IPS-18a (cell line): Measurements from ENCODE around the gene TARDBP.
"Not testable (repeated sequence)": the region's sequence is repeated elsewhere in the genome, so short reads cannot be mapped to it uniquely, and the experiment has no call there.

Experiments
- H3K27ac ChIP-seq: one replicate; pipeline ENCODE4 v1.5.1; 2013; ENCODE audit warnings: low read length
- H3K27me3 ChIP-seq: one replicate; pipeline ENCODE4 v1.6.1; 2013; ENCODE audit warnings: mild to moderate bottlenecking, low read length; ENCODE audit not compliant: control insufficient read depth, insufficient read depth
- H3K36me3 ChIP-seq: one replicate; pipeline ENCODE4 v1.6.1; 2013; ENCODE audit warnings: low read depth, low read length; ENCODE audit not compliant: control insufficient read depth
- H3K4me1 ChIP-seq: one replicate; pipeline ENCODE4 v1.6.1; 2013; ENCODE audit warnings: low read depth, low read length; ENCODE audit not compliant: control insufficient read depth
- H3K4me3 ChIP-seq: one replicate; pipeline ENCODE4 v1.5.1; 2013; ENCODE audit warnings: low read length
- H3K9ac ChIP-seq: one replicate; pipeline ENCODE4 v1.6.1; 2013; ENCODE audit warnings: mild to moderate bottlenecking, low read length, moderate library complexity
- H3K9me3 ChIP-seq: one replicate; pipeline ENCODE4 v1.6.1; 2013; ENCODE audit warnings: low read depth, low read length; ENCODE audit not compliant: control insufficient read depth

TARDBP gene

DNA sequence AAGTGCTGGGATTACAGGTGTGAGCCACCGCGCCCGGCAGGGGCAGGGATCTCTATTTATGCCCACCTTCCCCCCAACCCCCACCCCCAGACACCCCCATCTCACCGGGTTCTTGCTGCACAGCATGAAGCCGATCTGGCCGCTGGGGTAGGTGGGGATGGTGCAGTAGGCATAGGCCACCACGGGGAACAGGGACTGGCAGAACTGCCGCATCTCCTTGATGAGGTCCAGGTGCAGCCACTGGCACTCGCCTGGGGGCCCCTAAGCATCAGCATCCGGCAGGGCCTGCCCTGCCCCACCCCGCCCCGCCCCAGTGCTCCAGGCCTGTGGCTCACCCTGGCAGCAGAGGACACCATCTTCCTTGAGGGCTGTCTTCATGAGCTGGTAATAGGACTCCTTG is 43.2 kb downstream of the TARDBP start:
- H3K9ac ChIP-seq, result no peak overlapping the region
- peaks cover 4% of the 10 kb centered on the region for H3K4me1 ChIP-seq
- H3K27me3 ChIP-seq, result no peaks in the 10 kb centered on the region
- H3K27ac ChIP-seq, result no peak overlapping the region
- no peaks in the 10 kb centered on the region for H3K9me3 ChIP-seq
- peaks cover 21% of the 10 kb centered on the region for H3K36me3 ChIP-seq
- no peak overlapping the region for H3K4me3 ChIP-seq

DNA sequence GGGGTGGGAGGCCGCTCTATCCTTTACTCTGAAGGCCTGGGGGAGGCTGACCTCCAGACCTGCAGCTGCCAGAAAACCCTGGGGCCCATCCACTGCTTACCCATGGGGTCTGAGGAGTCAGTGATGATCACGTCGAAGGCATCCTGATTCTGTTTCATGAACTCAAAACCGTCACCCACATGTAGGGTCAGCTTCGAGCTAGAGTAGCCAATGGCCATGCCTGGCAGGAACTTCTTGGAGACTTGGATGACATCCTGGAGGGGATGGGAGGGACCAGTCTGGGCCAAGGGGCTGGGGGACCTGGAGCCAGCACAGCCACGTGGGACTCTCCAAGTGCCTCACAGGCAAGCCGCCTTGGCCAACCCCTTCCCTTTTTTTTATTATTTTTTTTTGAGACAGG is 44.0 kb downstream of the TARDBP start:
- Histone ChIP-seq H3K4me1 (peaks cover 4% of the 10 kb centered on the region), H3K9me3 (no peaks in the 10 kb centered on the region), H3K27ac (no peak overlapping the region), H3K27me3 (no peaks in the 10 kb centered on the region), H3K4me3 (no peak overlapping the region), H3K9ac (no peak overlapping the region), H3K36me3 (peaks cover 21% of the 10 kb centered on the region)

DNA sequence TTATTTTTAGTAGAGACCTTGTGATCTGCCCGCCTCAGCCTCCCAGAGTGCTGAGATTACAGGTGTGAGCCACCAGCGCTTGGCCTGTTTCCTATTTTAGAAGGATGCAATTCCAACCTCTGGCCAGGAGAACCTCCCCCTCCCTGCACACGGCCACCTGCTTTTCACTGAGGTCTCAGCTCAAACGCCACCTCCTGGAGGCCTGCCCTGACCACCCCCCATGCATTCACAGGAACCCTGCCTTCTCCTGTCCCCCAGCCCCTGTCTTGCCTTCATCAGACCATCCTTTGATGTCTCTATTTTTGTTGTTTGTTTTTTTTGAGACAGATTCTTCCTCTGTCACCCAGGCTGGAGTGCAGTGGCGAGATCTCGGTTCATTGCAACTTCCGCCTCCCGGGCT is 45.0 kb downstream of the TARDBP start:
- no peak overlapping the region for H3K9ac ChIP-seq
- H3K36me3 ChIP-seq, result peaks cover 21% of the 10 kb centered on the region
- H3K27ac ChIP-seq, result no peak overlapping the region
- H3K4me1 ChIP-seq, result no peaks in the 10 kb centered on the region
- no peak overlapping the region for H3K4me3 ChIP-seq
- H3K9me3 ChIP-seq, result no peaks in the 10 kb centered on the region
- H3K27me3 ChIP-seq, result no peaks in the 10 kb centered on the region

- H3K4me1 ChIP-seq, result no peaks in the 10 kb centered on the region
- no peak overlapping the region for H3K9ac ChIP-seq
- H3K9me3 ChIP-seq, result no peaks in the 10 kb centered on the region
- H3K27me3 ChIP-seq, result no peaks in the 10 kb centered on the region
- H3K4me3 ChIP-seq, result no peak overlapping the region
- no peak overlapping the region for H3K27ac ChIP-seq
- peaks cover 22% of the 10 kb centered on the region for H3K36me3 ChIP-seq
Measured at GRCh38 chr1:11058026-11058425, 45.6 kb downstream of the TARDBP start.

- peak overlapping the region; percentile 84 for H3K4me3 ChIP-seq
- no peaks in the 10 kb centered on the region for H3K9me3 ChIP-seq
- H3K4me1 ChIP-seq, result no peaks in the 10 kb centered on the region
- no peak overlapping the region for H3K27ac ChIP-seq
- no peaks in the 10 kb centered on the region for H3K27me3 ChIP-seq
- peaks cover 26% of the 10 kb centered on the region for H3K36me3 ChIP-seq
- H3K9ac ChIP-seq, result peak overlapping the region; percentile 73
Measured at GRCh38 chr1:11058595-11059154, 46.2 kb downstream of the TARDBP start.

DNA sequence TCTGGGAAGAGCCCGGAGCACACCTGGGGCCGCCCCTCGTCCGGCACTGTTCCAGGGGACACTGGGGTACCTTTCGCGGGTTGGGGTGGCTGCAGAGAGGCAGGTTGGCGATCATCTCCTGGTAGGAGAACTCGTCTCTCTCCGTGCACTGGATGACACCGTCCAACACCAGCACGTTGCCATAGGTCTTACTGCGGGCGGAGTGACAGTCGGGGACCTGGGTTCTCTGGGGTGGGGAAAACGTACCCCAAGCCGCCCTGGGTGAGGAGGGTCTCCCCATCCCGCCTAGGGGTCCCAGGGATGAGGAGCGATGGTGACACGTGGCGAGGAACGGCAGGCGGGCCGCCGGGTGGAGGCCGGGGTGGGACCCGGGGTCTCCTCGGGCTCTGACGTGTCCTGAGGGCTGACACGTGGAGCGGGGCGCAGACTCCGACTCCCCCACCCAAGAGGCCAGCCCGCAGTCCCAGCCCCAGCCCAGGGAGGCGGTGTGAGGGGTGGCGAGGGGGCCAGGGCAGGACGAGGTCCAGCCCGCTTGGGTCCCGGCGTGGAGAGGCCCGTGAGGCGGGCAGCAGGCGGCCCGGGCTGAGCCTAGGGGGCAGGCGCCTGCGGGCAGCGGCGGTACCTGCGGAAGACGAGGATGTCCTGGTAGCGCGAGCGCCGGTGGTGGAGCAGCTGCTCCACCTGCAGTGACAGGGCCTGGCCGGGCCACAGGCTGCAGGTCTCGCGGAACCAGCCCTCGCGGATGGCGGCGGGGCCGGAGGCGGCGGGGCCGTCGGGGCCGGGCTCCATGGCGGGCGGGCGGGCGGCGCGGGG is 46.9 kb downstream of the TARDBP start:
- Histone ChIP-seq H3K9me3 (no peaks in the 10 kb centered on the region), H3K9ac (peak overlapping the region; percentile 73)

DNA sequence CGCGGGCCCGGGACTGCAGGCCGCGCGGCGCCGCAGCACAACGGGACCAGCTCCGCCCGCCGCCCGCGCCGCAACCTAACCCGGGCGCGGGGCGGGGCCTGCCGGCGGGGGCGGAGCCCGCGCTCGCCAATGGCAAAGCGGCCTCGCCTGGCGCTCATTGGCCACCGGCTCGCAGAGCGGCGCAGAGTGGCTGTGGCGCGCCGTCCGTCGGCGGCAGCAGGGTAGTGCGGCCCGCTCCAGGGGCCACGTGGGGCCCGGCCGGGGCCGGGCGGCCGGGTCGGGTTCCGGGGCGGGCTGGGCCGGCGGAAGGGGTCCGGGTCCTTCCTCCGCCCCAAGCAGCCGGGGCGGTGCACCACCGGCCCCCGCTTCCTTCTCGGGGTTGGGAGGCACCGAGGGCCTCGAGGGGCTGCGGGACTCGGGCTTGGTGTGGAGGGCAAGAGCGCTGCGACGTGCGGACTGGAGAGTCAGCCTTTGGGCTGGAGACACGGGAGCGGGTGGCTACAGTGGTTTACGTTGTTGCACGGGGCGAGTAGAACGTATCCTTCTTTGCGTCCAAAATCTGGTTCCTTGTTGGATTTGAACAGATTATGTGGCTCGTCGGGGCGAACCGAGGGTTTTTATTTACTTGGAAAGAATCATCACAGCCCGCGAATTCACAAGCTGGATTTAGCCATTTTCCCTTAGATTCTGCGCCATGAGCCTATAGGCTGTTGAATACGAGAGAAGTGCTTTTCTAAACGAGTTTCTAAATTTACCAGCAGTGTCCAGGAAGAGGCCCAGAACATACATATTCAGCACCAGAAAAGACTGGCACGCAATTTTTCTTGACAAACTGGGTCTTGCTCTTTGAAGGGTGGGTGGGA is 47.7 kb downstream of the TARDBP start, which contains the start of gene SRM:
Gene SRM, minus strand, starts transcription at position 51 of the 863 bp plus-strand sequence. CDS start 75 bp downstream, outside the sequence.
- H3K9me3 ChIP-seq, result no peaks in the 10 kb centered on the region
- no peaks in the 10 kb centered on the region for H3K4me1 ChIP-seq
- H3K9ac ChIP-seq, result peak within 1 kb of the TSS; percentile 92
- H3K27ac ChIP-seq, result peak within 1 kb of the TSS; percentile 68
- no peaks in the 10 kb centered on the region for H3K27me3 ChIP-seq
- peaks cover 26% of the 10 kb centered on the region for H3K36me3 ChIP-seq
- peak within 1 kb of the TSS; percentile 92 for H3K4me3 ChIP-seq

More for the DNA sequence above, 46.9 kb downstream of the TARDBP start:
- Histone ChIP-seq H3K4me3 (peak overlapping the region; percentile 84), H3K27ac (no peak overlapping the region), H3K4me1 (no peaks in the 10 kb centered on the region), H3K36me3 (peaks cover 23% of the 10 kb centered on the region), H3K27me3 (no peaks in the 10 kb centered on the region)

DNA sequence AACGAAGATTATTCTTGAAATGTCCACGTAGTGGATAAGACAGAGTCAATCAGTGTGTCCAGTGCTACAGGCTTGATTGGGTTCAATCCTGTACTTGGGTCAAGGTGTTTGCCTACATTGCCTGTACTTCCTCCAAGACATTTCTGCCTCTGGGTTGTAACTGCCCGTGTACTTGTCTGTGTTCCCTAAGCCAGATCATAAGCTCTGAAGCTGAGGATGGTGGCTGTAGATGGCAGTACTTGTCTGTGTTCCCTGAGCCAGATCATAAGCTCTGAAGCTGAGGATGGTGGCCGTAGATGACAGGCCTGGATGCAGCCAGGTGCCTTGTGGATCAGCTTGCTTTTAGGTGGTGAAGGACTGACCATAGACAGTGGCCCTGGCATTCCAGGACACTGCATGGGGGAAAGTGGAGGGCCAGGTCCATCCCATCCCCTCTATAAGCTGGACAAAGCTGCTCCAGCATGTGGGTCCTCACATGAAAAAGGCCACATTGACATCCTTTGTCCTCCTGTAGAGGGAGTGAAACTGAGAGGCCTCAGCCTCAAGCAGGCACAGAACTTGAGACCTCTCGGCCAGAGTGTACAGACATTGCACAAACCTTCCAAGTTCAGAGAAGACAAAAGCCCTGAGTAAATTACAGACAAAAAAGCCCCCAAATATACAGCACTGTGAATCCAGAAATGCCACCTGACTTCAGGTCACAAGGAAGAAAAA is 49.4 kb downstream of the TARDBP start:
- Histone ChIP-seq H3K4me3 (no peak overlapping the region), H3K27me3 (no peaks in the 10 kb centered on the region), H3K36me3 (peaks cover 32% of the 10 kb centered on the region), H3K4me1 (no peaks in the 10 kb centered on the region), H3K9ac (no peak overlapping the region), H3K9me3 (no peaks in the 10 kb centered on the region), H3K27ac (no peak overlapping the region)

- Histone ChIP-seq H3K9ac (no peak overlapping the region), H3K4me1 (no peaks in the 10 kb centered on the region), H3K9me3 (no peaks in the 10 kb centered on the region), H3K36me3 (peaks cover 36% of the 10 kb centered on the region), H3K27ac (no peak overlapping the region), H3K27me3 (no peaks in the 10 kb centered on the region), H3K4me3 (no peak overlapping the region)
Measured at GRCh38 chr1:11062965-11063401, 50.5 kb downstream of the TARDBP start.

- not testable (repeated sequence) for H3K27me3 ChIP-seq, H3K9ac ChIP-seq, H3K4me1 ChIP-seq, H3K4me3 ChIP-seq, H3K27ac ChIP-seq, H3K9me3 ChIP-seq
- H3K36me3 ChIP-seq, result peaks cover 43% of the 10 kb centered on the region
Measured at GRCh38 chr1:11063937-11064537, 51.6 kb downstream of the TARDBP start.
